ENCODE data around the gene SHROOM3. TPM values are rescaled to one million over a fixed set of nuclear protein-coding genes. Genes with fewer than 3 reads are reported as not detected.

Gene SHROOM3
- total and polyA plus RNA-seq, 8 donors = 6.1 to 212 (median 77.6) TPM

DNA sequence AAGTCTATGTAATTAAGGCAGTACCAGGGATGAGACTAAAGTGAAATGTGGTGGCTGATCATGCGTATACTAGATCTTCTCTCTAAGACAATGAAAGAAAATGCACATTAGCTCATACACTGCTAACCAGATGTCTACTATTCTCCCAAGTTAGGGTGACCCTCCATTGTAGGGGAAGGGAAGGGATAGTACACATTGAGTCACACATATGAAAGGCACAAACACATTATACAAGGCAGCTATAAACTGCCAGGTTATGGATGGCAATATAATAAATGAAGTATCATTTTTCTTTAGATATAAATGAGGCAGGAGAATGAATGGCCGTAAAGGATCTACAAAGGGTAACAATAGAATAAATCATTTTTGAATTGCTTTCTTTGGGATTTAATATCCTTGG is 4.5 kb downstream of the SHROOM3 start:
- WGBS, 5 donors = 93 to 100% (median 96%) methylated on average over 2 of the region's 2 CpGs
- TF ChIP-seq POLR2A (IDR thresholded peaks at IDR 0.05) = no peak
- TF ChIP-seq, protein P1, sequence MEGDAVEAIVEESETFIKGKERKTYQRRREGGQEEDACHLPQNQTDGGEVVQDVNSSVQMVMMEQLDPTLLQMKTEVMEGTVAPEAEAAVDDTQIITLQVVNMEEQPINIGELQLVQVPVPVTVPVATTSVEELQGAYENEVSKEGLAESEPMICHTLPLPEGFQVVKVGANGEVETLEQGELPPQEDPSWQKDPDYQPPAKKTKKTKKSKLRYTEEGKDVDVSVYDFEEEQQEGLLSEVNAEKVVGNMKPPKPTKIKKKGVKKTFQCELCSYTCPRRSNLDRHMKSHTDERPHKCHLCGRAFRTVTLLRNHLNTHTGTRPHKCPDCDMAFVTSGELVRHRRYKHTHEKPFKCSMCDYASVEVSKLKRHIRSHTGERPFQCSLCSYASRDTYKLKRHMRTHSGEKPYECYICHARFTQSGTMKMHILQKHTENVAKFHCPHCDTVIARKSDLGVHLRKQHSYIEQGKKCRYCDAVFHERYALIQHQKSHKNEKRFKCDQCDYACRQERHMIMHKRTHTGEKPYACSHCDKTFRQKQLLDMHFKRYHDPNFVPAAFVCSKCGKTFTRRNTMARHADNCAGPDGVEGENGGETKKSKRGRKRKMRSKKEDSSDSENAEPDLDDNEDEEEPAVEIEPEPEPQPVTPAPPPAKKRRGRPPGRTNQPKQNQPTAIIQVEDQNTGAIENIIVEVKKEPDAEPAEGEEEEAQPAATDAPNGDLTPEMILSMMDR (IDR thresholded peaks at IDR 0.05) = no peak
- no peak for TF ChIP-seq EP300 (IDR thresholded peaks at IDR 0.05)
- no peak for TF ChIP-seq POLR2AphosphoS5 (IDR thresholded peaks at IDR 0.05)
- DNase-seq = no peak
- Histone ChIP-seq H3K27me3 (no peaks in the 10 kb centered on the region), H3K9me3 (no peaks in the 10 kb centered on the region), H3K27ac (no peak overlapping the region), H3K4me1 (peaks cover 0 to 12% (median 4%) of the 10 kb centered on the region in 4 donors), H3K36me3 (no peaks in the 10 kb centered on the region), H3K4me3 (no peak overlapping the region)
- intact Hi-C loops (cut with DNase I; ENCODE audit: low total_unique reads) = no loop called here

DNA sequence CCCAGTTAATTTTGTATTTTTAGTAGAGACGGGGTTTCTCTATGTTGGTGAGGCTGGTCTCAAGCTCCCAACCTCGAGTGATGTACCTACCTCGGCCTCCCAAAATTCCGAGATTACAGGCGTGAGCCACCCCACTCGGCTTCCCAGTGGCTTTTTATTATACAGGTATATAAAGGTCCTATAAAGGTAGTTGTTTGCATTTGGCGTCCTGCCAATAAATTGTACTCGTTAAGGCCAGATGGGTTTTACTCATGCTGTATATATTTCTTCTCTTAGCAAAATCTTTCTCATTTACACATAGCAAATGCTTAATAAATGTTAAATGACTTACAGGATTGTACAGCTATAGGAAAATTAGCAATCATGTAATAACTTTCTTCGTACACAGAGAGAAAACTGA is 6.9 kb downstream of the SHROOM3 start:
- no peak for TF ChIP-seq POLR2AphosphoS5 (IDR thresholded peaks at IDR 0.05)
- TF ChIP-seq EP300 (IDR thresholded peaks at IDR 0.05) = no peak
- Histone ChIP-seq H3K4me3 (no peak overlapping the region), H3K36me3 (no peaks in the 10 kb centered on the region), H3K27me3 (no peaks in the 10 kb centered on the region), H3K27ac (no peak overlapping the region), H3K4me1 (no peaks in the 10 kb centered on the region), H3K9me3 (no peaks in the 10 kb centered on the region)
- intact Hi-C loops (cut with DNase I; ENCODE audit: low total_unique reads) = no loop called here
- 77 to 88% (median 83%) methylated on average over 9 of the region's 9 CpGs for WGBS, 5 donors
- DNase-seq = no peak

DNA sequence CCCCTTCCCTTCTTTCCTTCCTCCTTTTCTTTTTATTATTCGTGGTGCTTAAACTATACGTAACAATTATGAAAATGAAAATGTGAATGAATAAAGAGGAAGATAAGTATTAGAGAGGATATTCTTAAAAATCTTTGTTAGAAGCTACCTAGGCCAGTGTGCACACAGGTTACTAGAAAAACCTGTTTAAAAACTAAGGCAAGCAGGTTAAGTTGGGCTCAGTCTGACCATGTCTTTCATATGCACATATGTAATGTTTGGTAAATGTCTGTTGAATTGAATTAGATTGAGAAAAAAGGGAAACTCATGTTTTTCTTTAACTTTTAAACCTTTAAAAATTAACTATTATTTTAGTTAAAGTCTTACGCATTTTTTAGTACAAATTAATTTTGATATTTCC is 7.8 kb downstream of the SHROOM3 start:
- DNase-seq = no peak
- WGBS, 5 donors = 82 to 91% (median 88%) methylated on average over 3 of the region's 3 CpGs
- no peak overlapping the region for H3K27ac ChIP-seq
- no peaks in the 10 kb centered on the region for H3K4me1 ChIP-seq
- intact Hi-C loops (cut with DNase I; ENCODE audit: low total_unique reads) = no loop called here
- H3K9me3 ChIP-seq = no peaks in the 10 kb centered on the region
- no peaks in the 10 kb centered on the region for H3K36me3 ChIP-seq
- no peak for TF ChIP-seq EP300 (IDR thresholded peaks at IDR 0.05)
- TF ChIP-seq POLR2A (IDR thresholded peaks at IDR 0.05) = no peak
- TF ChIP-seq, protein P1 (IDR thresholded peaks at IDR 0.05) = no peak
- no peak for TF ChIP-seq POLR2AphosphoS5 (IDR thresholded peaks at IDR 0.05)
- no peak overlapping the region for H3K4me3 ChIP-seq
- no peaks in the 10 kb centered on the region for H3K27me3 ChIP-seq

DNA sequence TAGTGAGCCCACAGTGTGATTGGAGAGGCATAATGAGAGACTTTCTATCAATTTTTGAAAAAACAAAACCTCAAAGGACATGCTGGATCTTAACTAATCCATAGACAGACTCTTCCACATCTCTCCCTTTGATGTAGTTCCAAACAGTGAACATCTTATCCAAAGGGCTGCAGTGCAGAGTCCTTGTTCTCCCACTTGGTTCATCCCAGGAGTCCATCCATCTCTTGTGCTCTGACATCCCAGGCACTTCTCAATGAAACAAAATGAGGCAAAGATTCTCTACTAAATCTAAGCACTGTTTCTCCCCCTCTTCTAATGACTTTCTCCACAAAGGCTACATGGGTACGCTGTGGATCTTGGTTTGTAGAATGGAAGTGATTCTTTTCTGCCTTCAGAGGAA is 8.3 kb downstream of the SHROOM3 start:
- H3K4me1 ChIP-seq = no peaks in the 10 kb centered on the region
- TF ChIP-seq POLR2AphosphoS5 (IDR thresholded peaks at IDR 0.05) = no peak
- TF ChIP-seq, protein P1 (IDR thresholded peaks at IDR 0.05) = no peak
- no peak for TF ChIP-seq POLR2A (IDR thresholded peaks at IDR 0.05)
- no peak for TF ChIP-seq EP300 (IDR thresholded peaks at IDR 0.05)
- WGBS, 5 donors = 81 to 93% (median 91%) methylated on average over 1 of the region's 1 CpG

DNA sequence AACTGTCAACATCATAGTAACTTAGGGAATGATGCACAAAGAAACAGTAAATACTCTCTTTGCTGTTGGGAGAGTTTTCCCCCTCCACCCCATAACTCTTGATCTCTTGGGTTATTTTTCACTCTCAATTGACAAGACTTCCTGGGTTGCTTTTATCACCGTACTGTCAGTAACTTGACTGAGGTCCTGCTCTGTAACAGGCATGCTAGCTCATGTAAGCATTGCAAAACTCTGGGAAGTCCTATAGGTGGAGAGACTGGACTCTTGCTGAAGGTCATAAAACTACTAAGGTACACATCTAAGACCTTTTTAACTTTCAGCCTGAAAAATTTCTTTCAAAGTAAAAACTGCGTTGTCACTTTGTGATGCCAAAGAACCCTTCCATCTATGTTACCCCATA is 10.9 kb downstream of the SHROOM3 start:
- DNase-seq = no peak
- Histone ChIP-seq H3K27me3 (no peaks in the 10 kb centered on the region), H3K9me3 (no peaks in the 10 kb centered on the region), H3K36me3 (no peaks in the 10 kb centered on the region), H3K27ac (no peak overlapping the region), H3K4me3 (no peak overlapping the region), H3K4me1 (no peaks in the 10 kb centered on the region)
- intact Hi-C loops (cut with DNase I; ENCODE audit: low total_unique reads) = no loop called here
- TF ChIP-seq POLR2AphosphoS5 (IDR thresholded peaks at IDR 0.05) (no peak), POLR2A (IDR thresholded peaks at IDR 0.05) (no peak), EP300 (IDR thresholded peaks at IDR 0.05) (no peak)
- TF ChIP-seq, protein P1 (IDR thresholded peaks at IDR 0.05) = no peak
- WGBS, 5 donors = 91 to 98% (median 93%) methylated on average over 2 of the region's 2 CpGs

More for the DNA sequence above, 8.3 kb downstream of the SHROOM3 start:
- Histone ChIP-seq H3K27me3 (no peaks in the 10 kb centered on the region), H3K9me3 (no peaks in the 10 kb centered on the region), H3K4me3 (no peak overlapping the region), H3K27ac (no peak overlapping the region), H3K36me3 (no peaks in the 10 kb centered on the region)
- DNase-seq = no peak
- intact Hi-C loops (cut with DNase I; ENCODE audit: low total_unique reads) = no loop called here

Measured in stomach (tissue), 9 donors.